Stimulated activated CD8-positive, alpha-beta memory T cell treated with anti-CD3 and anti-CD28 coated beads, Interleukin-12 subunit alpha, Interleukin-12 subunit beta, amount 100 ng/mL, for 4 hours (primary cell): Measurements from ENCODE around the gene TUBB4B.
A peak's percentile ranks its signal among the peaks of the same experiment; 100 is the strongest.
"Not testable (repeated sequence)": the region's sequence is repeated elsewhere in the genome, so short reads cannot be mapped to it uniquely, and the experiment has no call there.

Experiments
- DNase-seq: peaks from one replicate; pipeline ENCODE4 v3.0.0-alpha.2; 2020; ENCODE audit warnings: low read depth

Gene TUBB4B

GRCh38 chr9:137251490-137252268 is 10.6 kb downstream of the TUBB4B start:
- no peak for DNase-seq

GRCh38 chr9:137252555-137253506 is 11.7 kb downstream of the TUBB4B start:
- no peak for DNase-seq

- DNase-seq = no peak
Measured at GRCh38 chr9:137253717-137254623, 12.9 kb downstream of the TUBB4B start.

- DNase-seq = peak; percentile 96
Measured at GRCh38 chr9:137254624-137255447, 13.7 kb downstream of the TUBB4B start, which contains the start of gene NELFB. TSS of gene NELFB (plus strand) at chr9:137255327.

- no peak for DNase-seq
Measured at GRCh38 chr9:137255448-137256114, 14.5 kb downstream of the TUBB4B start.

GRCh38 chr9:137256362-137256761 is 15.3 kb downstream of the TUBB4B start:
- no peak for DNase-seq

GRCh38 chr9:137256856-137257255 is 15.8 kb downstream of the TUBB4B start:
- no peak for DNase-seq

GRCh38 chr9:137262173-137262908 is 21.3 kb downstream of the TUBB4B start:
- DNase-seq = not testable (repeated sequence)

GRCh38 chr9:137262909-137263285 is 21.8 kb downstream of the TUBB4B start:
- no peak for DNase-seq

GRCh38 chr9:137263506-137263905 is 22.4 kb downstream of the TUBB4B start:
- no peak for DNase-seq

GRCh38 chr9:137264067-137264466 is 23.0 kb downstream of the TUBB4B start:
- DNase-seq = no peak

GRCh38 chr9:137265496-137266161 is 24.5 kb downstream of the TUBB4B start:
- DNase-seq = no peak

GRCh38 chr9:137266162-137266527 is 25.1 kb downstream of the TUBB4B start:
- DNase-seq = no peak

- no peak for DNase-seq
Measured at GRCh38 chr9:137266585-137267453, 25.7 kb downstream of the TUBB4B start.

- DNase-seq = no peak
Measured at GRCh38 chr9:137267933-137268355, 26.9 kb downstream of the TUBB4B start.

GRCh38 chr9:137268538-137269201 is 27.6 kb downstream of the TUBB4B start:
- DNase-seq = no peak

GRCh38 chr9:137269231-137269772 is 28.2 kb downstream of the TUBB4B start:
- DNase-seq = no peak
